H9 (cell line): Measurements from ENCODE around the gene PHF21B. TPM values are rescaled to one million over a fixed set of nuclear protein-coding genes. Genes with fewer than 3 reads are reported as not detected.

Source experiments
- DNase-seq: peaks from one replicate; pipeline ENCODE4 v3.0.0-alpha.2; 2017
- H2AFZ ChIP-seq: one replicate; pipeline ENCODE4 v1.6.1; 2013; ENCODE audit warnings: mild to moderate bottlenecking, low read length, control low read depth, moderate library complexity
- H2AK5ac ChIP-seq: 2 replicates; pipeline ENCODE4 v1.6.1; 2013; ENCODE audit warnings: low read length, control low read depth, mixed read lengths; ENCODE audit not compliant: insufficient read length
- H2BK120ac ChIP-seq: one replicate; pipeline ENCODE4 v1.6.1; 2013; ENCODE audit warnings: low read depth, mild to moderate bottlenecking, low read length, control low read depth, inconsistent platforms; ENCODE audit not compliant: poor library complexity, severe bottlenecking
- H2BK12ac ChIP-seq: 2 replicates; pipeline ENCODE4 v1.6.1; 2013; ENCODE audit warnings: low read length, control low read depth, mixed read lengths, low read depth; ENCODE audit not compliant: insufficient read length
- H2BK15ac ChIP-seq: 2 replicates; pipeline ENCODE4 v1.6.1; 2013; ENCODE audit warnings: low read depth, low read length, control low read depth
- H2BK20ac ChIP-seq: one replicate; pipeline ENCODE4 v1.6.1; 2013; ENCODE audit warnings: low read depth, mild to moderate bottlenecking, low read length, control low read depth, inconsistent platforms; ENCODE audit not compliant: poor library complexity, severe bottlenecking
- H2BK5ac ChIP-seq: 2 replicates; pipeline ENCODE4 v1.6.1; 2013; ENCODE audit warnings: low read length, control low read depth, mixed read lengths; ENCODE audit not compliant: insufficient read length
- H3K14ac ChIP-seq: 2 replicates; pipeline ENCODE4 v1.6.1; 2013; ENCODE audit warnings: low read length, control low read depth; ENCODE audit not compliant: insufficient read depth
- H3K18ac ChIP-seq: 2 replicates; pipeline ENCODE4 v1.6.1; 2013; ENCODE audit warnings: low read depth, mild to moderate bottlenecking, mixed read lengths, low read length, control low read depth; ENCODE audit not compliant: insufficient read length
- H3K23ac ChIP-seq: 2 replicates; pipeline ENCODE4 v1.6.1; 2013; ENCODE audit warnings: low read length, control low read depth, mixed read lengths, low read depth; ENCODE audit not compliant: insufficient read length
- H3K23me2 ChIP-seq: 2 replicates; pipeline ENCODE4 v1.6.1; 2013; ENCODE audit warnings: low read depth, mild to moderate bottlenecking, mixed read lengths, low read length, control low read depth; ENCODE audit not compliant: insufficient read length, poor library complexity, severe bottlenecking
- H3K27ac ChIP-seq: 2 replicates; pipeline ENCODE4 v1.5.1; 2013; ENCODE audit warnings: low read length, control low read depth, mixed read lengths, low read depth; ENCODE audit not compliant: insufficient read length
- H3K27me3 ChIP-seq: 2 replicates; pipeline ENCODE4 v1.6.1; 2013; ENCODE audit warnings: low read length, control low read depth, inconsistent platforms; ENCODE audit not compliant: insufficient read depth
- H3K4ac ChIP-seq: 2 replicates; pipeline ENCODE4 v1.6.1; 2013; ENCODE audit warnings: low read depth, mild to moderate bottlenecking, control low read depth, inconsistent platforms, low read length, moderate library complexity
- H3K4me1 ChIP-seq: 2 replicates; pipeline ENCODE4 v1.6.1; 2013; ENCODE audit warnings: low read length, control low read depth, inconsistent platforms; ENCODE audit not compliant: insufficient read depth
- H3K4me2 ChIP-seq: 2 replicates; pipeline ENCODE4 v1.6.1; 2013; ENCODE audit warnings: low read length, control low read depth, mixed read lengths; ENCODE audit not compliant: insufficient read length, insufficient read depth
- H3K56ac ChIP-seq: 2 replicates; pipeline ENCODE4 v1.6.1; 2013; ENCODE audit warnings: low read depth, mild to moderate bottlenecking, mixed read lengths, low read length, control low read depth; ENCODE audit not compliant: insufficient read length
- H3K79me1 ChIP-seq: 2 replicates; pipeline ENCODE4 v1.6.1; 2013; ENCODE audit warnings: low read depth, mild to moderate bottlenecking, moderate library complexity, low read length, control low read depth, inconsistent platforms; ENCODE audit not compliant: insufficient read depth, poor library complexity, severe bottlenecking
- H3K79me2 ChIP-seq: 2 replicates; pipeline ENCODE4 v1.6.1; 2013; ENCODE audit warnings: low read length, control low read depth, inconsistent platforms; ENCODE audit not compliant: insufficient read depth
- H3K9ac ChIP-seq: 2 replicates; pipeline ENCODE4 v1.6.1; 2013; ENCODE audit warnings: low read length, control low read depth, mixed read lengths; ENCODE audit not compliant: insufficient read length; ENCODE audit errors: extremely low read depth
- H3K9me3 ChIP-seq: one replicate; pipeline ENCODE4 v1.6.1; 2013; ENCODE audit warnings: low read depth, low read length, inconsistent platforms; ENCODE audit not compliant: control insufficient read depth
- H3T11ph ChIP-seq: one replicate; pipeline ENCODE4 v1.6.1; 2013; ENCODE audit warnings: mild to moderate bottlenecking, low read length, control low read depth, inconsistent platforms
- H4K20me1 ChIP-seq: one replicate; pipeline ENCODE4 v1.6.1; 2013; ENCODE audit not compliant: control insufficient read depth, insufficient read length, insufficient read depth
- H4K5ac ChIP-seq: 2 replicates; pipeline ENCODE4 v1.6.1; 2013; ENCODE audit warnings: low read depth, mild to moderate bottlenecking, mixed read lengths, low read length, control low read depth; ENCODE audit not compliant: insufficient read length
- H4K8ac ChIP-seq: replicated peaks from 2 replicates; pipeline ENCODE4 v1.6.1; 2013; ENCODE audit warnings: low read length, control low read depth, mixed read lengths, low read depth; ENCODE audit not compliant: insufficient read length
- H4K91ac ChIP-seq: 2 replicates; pipeline ENCODE4 v1.6.1; 2013; ENCODE audit warnings: low read depth, mild to moderate bottlenecking, moderate library complexity, mixed read lengths, low read length, control low read depth; ENCODE audit not compliant: insufficient read length
- H3K27ac Mint-ChIP-seq, 3 experiments: 2 replicates in 2 of 3; 3 replicates in 1 of 3; pipeline ENCODE4 v1.8.0; 2020 to 2021; ENCODE audit warnings: mixed read lengths in 3 of 3, mild to moderate bottlenecking in 1 of 3, moderate library complexity in 1 of 3
- H3K27me3 Mint-ChIP-seq: 2 replicates; pipeline ENCODE4 v1.8.0; 2021; ENCODE audit warnings: low read depth, mild to moderate bottlenecking, moderate library complexity, mixed read lengths
- H3K36me3 Mint-ChIP-seq, 3 experiments: 2 replicates in 2 of 3; 3 replicates in 1 of 3; pipeline ENCODE4 v1.8.0; 2020 to 2021; ENCODE audit warnings: low read depth in 3 of 3, mixed read lengths in 3 of 3; ENCODE audit not compliant: insufficient read depth in 1 of 3
- H3K4me1 Mint-ChIP-seq, 2 experiments: 2 replicates each; pipeline ENCODE4 v1.8.0; 2020; ENCODE audit warnings: mixed read lengths in 2 of 2
- H3K4me3 Mint-ChIP-seq, 2 experiments: 2 replicates in 1 of 2; 3 replicates in 1 of 2; pipeline ENCODE4 v1.8.0; 2020 to 2021; ENCODE audit warnings: mild to moderate bottlenecking in 2 of 2, mixed read lengths in 2 of 2, moderate library complexity in 1 of 2
- H3K9me3 Mint-ChIP-seq, 2 experiments: 2 replicates in 1 of 2; 3 replicates in 1 of 2; pipeline ENCODE4 v1.8.0; 2020; ENCODE audit warnings: mild to moderate bottlenecking in 2 of 2, mixed read lengths in 2 of 2, moderate library complexity in 1 of 2
- CTCF ChIP-seq: fragments of 200-600 bp; sonication (generic); conservative IDR thresholded peaks from 3 replicates; pipeline ENCODE4 v1.8.0; 2021; ENCODE audit warnings: antibody characterized with exemption, mild to moderate bottlenecking
- WGBS: extraction: QIAGEN DNeasy Blood & Tissue Kit; methylation state at CpG from one replicate; pipeline ENCODE4 v1.1.7; 2013; ENCODE audit warnings: missing lambda C conversion rate, low lambda C conversion rate, mixed read lengths; ENCODE audit not compliant: insufficient read length; ENCODE audit errors: extremely low coverage; 5-methylcytosine and 5-hydroxymethylcytosine counted together
- total RNA-seq: library from RNA; stranded (reverse); gene quantifications from 2 replicates; pipeline ENCODE4 v1.2.1, GENCODE V29; 2021

PHF21B gene
- total RNA-seq, 1 experiment from 2014 or later, result 60.3 TPM

GRCh38 chr22:44954149-44954548, 55.7 kb downstream of the PHF21B start:
- peak overlapping the region; percentile 61 to 93 (median 69); a peak in 4 of 7 replicates for H3K27ac Mint-ChIP-seq

More at GRCh38 chr22:44954149-44954548, 55.7 kb downstream of the PHF21B start:
- H3K4me1 ChIP-seq, result peaks cover 11% of the 10 kb centered on the region; the same call in 1 of the 2 replicates
- H3K9me3 Mint-ChIP-seq, result peaks cover 23 to 28% of the 10 kb centered on the region in 2 experiments
- no peak overlapping the region for H2BK12ac ChIP-seq
- no peak overlapping the region for H3K4ac ChIP-seq
- no peak overlapping the region for H2AK5ac ChIP-seq
- no peak overlapping the region for H2BK15ac ChIP-seq
- H3K4me3 Mint-ChIP-seq, result peak overlapping the region; percentile 5 to 58; a peak in 2 of 5 replicates
- H3K79me1 ChIP-seq, result peaks cover 2% of the 10 kb centered on the region
- H4K5ac ChIP-seq, result no peak overlapping the region
- no peak for TF ChIP-seq CTCF
- peaks cover 35 to 39% (median 37%) of the 10 kb centered on the region in 3 experiments for H3K36me3 Mint-ChIP-seq
- H3K23ac ChIP-seq, result no peak overlapping the region
- H3K23me2 ChIP-seq, result no peaks in the 10 kb centered on the region
- no peak overlapping the region for H3K27ac ChIP-seq
- no peak overlapping the region for H3K14ac ChIP-seq
- H3T11ph ChIP-seq, result no peak overlapping the region
- H2BK20ac ChIP-seq, result no peak overlapping the region
- no peak overlapping the region for H3K9ac ChIP-seq
- H2BK120ac ChIP-seq, result no peak overlapping the region
- peaks cover 2% of the 10 kb centered on the region for H4K20me1 ChIP-seq
- no peak overlapping the region for H2AFZ ChIP-seq
- no peaks in the 10 kb centered on the region for H3K27me3 ChIP-seq
- DNase-seq, result no peak
- no CpG with 5 or more reads among the region's 10 CpGs for WGBS
- no peak overlapping the region for H4K91ac ChIP-seq
- no peak overlapping the region for H2BK5ac ChIP-seq
- H3K18ac ChIP-seq, result no peak overlapping the region
- H3K4me2 ChIP-seq, result no peak overlapping the region
- H3K9me3 ChIP-seq, result no peaks in the 10 kb centered on the region
- H4K8ac ChIP-seq, result no peak overlapping the region
- H3K4me1 Mint-ChIP-seq, result peaks cover 61 to 69% of the 10 kb centered on the region in 2 experiments
- no peak overlapping the region for H3K56ac ChIP-seq
- peaks cover 9% of the 10 kb centered on the region for H3K27me3 Mint-ChIP-seq
- no peaks in the 10 kb centered on the region; the same call in 1 of the 2 replicates for H3K79me2 ChIP-seq
